HG02981 (cell line): Measurements from ENCODE around the gene KHDRBS2.

Experiments
- ATAC-seq: cut with Tn5 transposase; IDR thresholded peaks from one replicate; pipeline ENCODE4 v1.9.1; 2021; ENCODE audit warnings: mild to moderate bottlenecking, moderate library complexity; ENCODE audit not compliant: unreplicated experiment

KHDRBS2 gene

GRCh38 chr6:62192593-62192992 is 93.4 kb downstream of the KHDRBS2 start:
- ATAC-seq, result no peak

- no peak for ATAC-seq
Measured at GRCh38 chr6:62175195-62175594, 110.8 kb downstream of the KHDRBS2 start.

- no peak for ATAC-seq
Measured at GRCh38 chr6:62174548-62174947, 111.5 kb downstream of the KHDRBS2 start.

- ATAC-seq, result no peak
Measured at GRCh38 chr6:62167736-62168135, 118.3 kb downstream of the KHDRBS2 start.

- ATAC-seq, result no peak
Measured at GRCh38 chr6:62162858-62163257, 123.2 kb downstream of the KHDRBS2 start.

- ATAC-seq, result no peak
Measured at GRCh38 chr6:62152796-62153195, 133.2 kb downstream of the KHDRBS2 start.

GRCh38 chr6:62150048-62150663 is 135.9 kb downstream of the KHDRBS2 start:
- ATAC-seq, result peak; percentile 85

- ATAC-seq, result no peak
Measured at GRCh38 chr6:62146954-62147853, 138.8 kb downstream of the KHDRBS2 start.

GRCh38 chr6:62129127-62129526 is 156.9 kb downstream of the KHDRBS2 start:
- no peak for ATAC-seq

- no peak for ATAC-seq
Measured at GRCh38 chr6:62119401-62119800, 166.6 kb downstream of the KHDRBS2 start.

GRCh38 chr6:62103186-62103859 is 182.7 kb downstream of the KHDRBS2 start:
- ATAC-seq, result no peak

GRCh38 chr6:62102387-62102786 is 183.6 kb downstream of the KHDRBS2 start:
- ATAC-seq, result no peak

GRCh38 chr6:62090442-62091229 is 195.4 kb downstream of the KHDRBS2 start:
- no peak for ATAC-seq

- no peak for ATAC-seq
Measured at GRCh38 chr6:62089781-62090180, 196.2 kb downstream of the KHDRBS2 start.

GRCh38 chr6:62086047-62086446 is 200.0 kb downstream of the KHDRBS2 start:
- ATAC-seq, result no peak

- ATAC-seq, result no peak
Measured at GRCh38 chr6:62075869-62076268, 210.2 kb downstream of the KHDRBS2 start.

- ATAC-seq, result no peak
Measured at GRCh38 chr6:62059901-62060300, 226.1 kb downstream of the KHDRBS2 start.

GRCh38 chr6:62057300-62057699 is 228.7 kb downstream of the KHDRBS2 start:
- no peak for ATAC-seq

GRCh38 chr6:62045502-62045901 is 240.5 kb downstream of the KHDRBS2 start:
- no peak for ATAC-seq

- no peak for ATAC-seq
Measured at GRCh38 chr6:62043084-62043483, 242.9 kb downstream of the KHDRBS2 start.

GRCh38 chr6:62042429-62042828 is 243.6 kb downstream of the KHDRBS2 start:
- ATAC-seq, result no peak
